H1 (cell line): Measurements from ENCODE around the gene HMCES. TPM values are rescaled to one million over a fixed set of nuclear protein-coding genes. Genes with fewer than 3 reads are reported as not detected.

ENCODE experiments used
- CTCF ChIA-PET: fragments of 300-600 bp; sonication (Branson Sonifier 250); formaldehyde crosslinking; loops from one replicate; lab custom pipeline; 2021; ENCODE audit not compliant: partially characterized antibody; lab: Charles Lee
- POLR2A ChIA-PET: fragments of 300-600 bp; sonication (Branson Sonifier 250); formaldehyde crosslinking; loops from one replicate; lab custom pipeline; 2021; ENCODE audit warnings: inconsistent platforms; ENCODE audit not compliant: partially characterized antibody; lab: Charles Lee
- DNase-seq, 2 experiments: peaks; one replicate each; pipeline versions ENCODE4 v3.0.0 to v3.0.0-alpha.2; 2010 to 2022; ENCODE audit warnings: low spot score in 2 of 2, low read depth in 1 of 2, mixed read lengths in 1 of 2
- FAIRE-seq: peaks from 2 replicates; lab custom pipeline; 2011; peaks lifted over from hg19 to GRCh38; lab: Jason Lieb, UNC
- H2AFZ ChIP-seq: 2 replicates; pipeline ENCODE4 v1.8.1; 2012; ENCODE audit warnings: low read length, inconsistent platforms
- H2AK5ac ChIP-seq: 2 replicates; pipeline ENCODE4 v1.6.1; 2013; ENCODE audit warnings: low read depth, low read length
- H2BK120ac ChIP-seq: replicated peaks from 2 replicates; pipeline ENCODE3; 2013; ENCODE audit warnings: low read depth, low read length, inconsistent platforms
- H2BK12ac ChIP-seq: 2 replicates; pipeline ENCODE4 v1.6.1; 2013; ENCODE audit warnings: low read depth, low read length
- H2BK15ac ChIP-seq: 2 replicates; pipeline ENCODE4 v1.6.1; 2013; ENCODE audit warnings: low read length
- H2BK20ac ChIP-seq: 2 replicates; pipeline ENCODE4 v1.6.1; 2013; ENCODE audit warnings: low read length
- H2BK5ac ChIP-seq: 2 replicates; pipeline ENCODE4 v1.6.1; 2013; ENCODE audit warnings: low read depth, low read length
- H3K14ac ChIP-seq: 2 replicates; pipeline ENCODE4 v1.6.1; 2013; ENCODE audit warnings: inconsistent platforms; ENCODE audit not compliant: insufficient read length
- H3K18ac ChIP-seq: 2 replicates; pipeline ENCODE4 v1.6.1; 2013; ENCODE audit warnings: low read length; ENCODE audit errors: extremely low read depth
- H3K23ac ChIP-seq: 2 replicates; pipeline ENCODE4 v1.6.1; 2013; ENCODE audit warnings: inconsistent platforms; ENCODE audit not compliant: insufficient read length
- H3K23me2 ChIP-seq: 2 replicates; pipeline ENCODE4 v1.6.1; 2013; ENCODE audit warnings: low read depth, low read length
- H3K27ac ChIP-seq: 2 replicates; pipeline ENCODE4 v1.6.1; 2011; ENCODE audit warnings: low read depth, low read length, inconsistent platforms
- H3K27me3 ChIP-seq, 4 experiments: replicated peaks in 1 of 4; 1 replicate in 1 of 4; 2 replicates in 3 of 4; pipeline versions ENCODE4 v1.6.1 to v1.8.1; 2011 to 2013; ENCODE audit warnings: low read length in 3 of 4, mild to moderate bottlenecking in 3 of 4, inconsistent platforms in 2 of 4, mixed read lengths in 2 of 4, moderate library complexity in 1 of 4; ENCODE audit not compliant: control insufficient read depth in 3 of 4, insufficient read depth in 3 of 4; ENCODE audit errors: extremely low read depth in 1 of 4
- H3K36me3 ChIP-seq, 4 experiments: 2 replicates each; pipeline versions ENCODE4 v1.6.1 to v1.8.1; 2011 to 2013; ENCODE audit warnings: mild to moderate bottlenecking in 4 of 4, low read length in 3 of 4, moderate library complexity in 2 of 4, control low read depth in 1 of 4, inconsistent platforms in 1 of 4; ENCODE audit not compliant: insufficient read depth in 4 of 4, control insufficient read depth in 2 of 4
- H3K4ac ChIP-seq: replicated peaks from 2 replicates; pipeline ENCODE3; 2013; ENCODE audit warnings: low read length, low read depth, mixed read lengths, inconsistent platforms; ENCODE audit not compliant: insufficient read length
- H3K4me1 ChIP-seq, 4 experiments: replicated peaks in 1 of 4; 1 replicate in 1 of 4; 2 replicates in 3 of 4; pipeline versions ENCODE4 v1.6.1 to v1.8.1; 2011 to 2013; ENCODE audit warnings: low read length in 3 of 4, inconsistent platforms in 2 of 4, mixed read lengths in 1 of 4; ENCODE audit not compliant: insufficient read depth in 4 of 4, control insufficient read depth in 3 of 4
- H3K4me2 ChIP-seq, 2 experiments: 2 replicates each; pipeline versions ENCODE4 v1.6.1 to v1.8.1; 2011 to 2013; ENCODE audit warnings: low read depth in 2 of 2, low read length in 2 of 2, control low read depth in 1 of 2, inconsistent platforms in 1 of 2, mild to moderate bottlenecking in 1 of 2; ENCODE audit not compliant: insufficient read depth in 1 of 2
- H3K4me3 ChIP-seq, 4 experiments: fragments of 200-600, 300-600 bp in 1 of 4; sonication (generic), shearing (Covaris generic), sonication (Bioruptor Twin) in 1 of 4; 2 replicates each; pipeline versions ENCODE4 v1.5.1 to v1.8.1; 2011 to 2016; ENCODE audit warnings: low read length in 4 of 4, low read depth in 3 of 4, control low read depth in 2 of 4, inconsistent platforms in 2 of 4, mild to moderate bottlenecking in 2 of 4, mixed read lengths in 1 of 4, moderate library complexity in 1 of 4; ENCODE audit not compliant: insufficient read depth in 2 of 4; ENCODE audit errors: extremely low read depth in 1 of 4
- H3K56ac ChIP-seq: replicated peaks from 2 replicates; pipeline ENCODE3; 2013; ENCODE audit warnings: low read depth, mild to moderate bottlenecking, mixed read lengths, low read length, inconsistent platforms; ENCODE audit not compliant: insufficient read length
- H3K79me1 ChIP-seq: 2 replicates; pipeline ENCODE4 v1.6.1; 2013; ENCODE audit warnings: low read depth, low read length, control low read depth
- H3K79me2 ChIP-seq, 2 experiments: 2 replicates each; pipeline versions ENCODE4 v1.6.1 to v1.8.1; 2012 to 2013; ENCODE audit warnings: low read length in 2 of 2, mild to moderate bottlenecking in 2 of 2, inconsistent platforms in 1 of 2; ENCODE audit not compliant: insufficient read depth in 2 of 2, control insufficient read depth in 1 of 2
- H3K9ac ChIP-seq, 4 experiments: replicated peaks in 1 of 4; 1 replicate in 1 of 4; 2 replicates in 3 of 4; pipeline versions ENCODE4 v1.6.1 to v1.8.1; 2011 to 2013; ENCODE audit warnings: low read depth in 3 of 4, low read length in 3 of 4, control low read depth in 2 of 4, mild to moderate bottlenecking in 2 of 4, moderate library complexity in 2 of 4, inconsistent platforms in 1 of 4; ENCODE audit errors: extremely low read depth in 1 of 4
- H3K9me3 ChIP-seq, 2 experiments: 2 replicates each; pipeline versions ENCODE4 v1.6.1 to v1.8.1; 2012 to 2013; ENCODE audit warnings: mild to moderate bottlenecking in 2 of 2, moderate library complexity in 2 of 2, control low read depth in 1 of 2, inconsistent platforms in 1 of 2, low read depth in 1 of 2, low read length in 1 of 2, mixed read lengths in 1 of 2; ENCODE audit not compliant: insufficient read depth in 2 of 2
- H4K20me1 ChIP-seq, 2 experiments: replicated peaks in 1 of 2; 2 replicates each; pipeline versions ENCODE3 to v1.8.1; 2011 to 2013; ENCODE audit warnings: inconsistent platforms in 2 of 2, low read length in 2 of 2, mild to moderate bottlenecking in 1 of 2; ENCODE audit not compliant: insufficient read depth in 2 of 2, control insufficient read depth in 1 of 2
- H4K5ac ChIP-seq: 2 replicates; pipeline ENCODE4 v1.6.1; 2013; ENCODE audit warnings: low read length, low read depth, mixed read lengths, inconsistent platforms; ENCODE audit not compliant: insufficient read length
- H4K8ac ChIP-seq: 2 replicates; pipeline ENCODE4 v1.8.0; 2013; ENCODE audit warnings: mild to moderate bottlenecking, moderate library complexity, low read length, inconsistent platforms; ENCODE audit not compliant: insufficient read depth; ENCODE audit errors: extremely low read depth
- H4K91ac ChIP-seq: replicated peaks from 2 replicates; pipeline ENCODE3; 2013; ENCODE audit warnings: low read length, mixed read lengths, inconsistent platforms; ENCODE audit not compliant: insufficient read length
- CHD1 ChIP-seq: IDR thresholded peaks from 2 replicates; pipeline ENCODE4 v1.6.1; 2012; ENCODE audit warnings: low read depth, low read length, improper control_type of control experiment
- EP300 ChIP-seq, 2 experiments: IDR thresholded peaks; 1 replicate in 1 of 2; 2 replicates in 1 of 2; pipeline ENCODE4 v1.6.1; 2011 to 2012; ENCODE audit warnings: low read depth in 2 of 2, low read length in 2 of 2, mild to moderate bottlenecking in 2 of 2, borderline replicate concordance in 1 of 2, inconsistent platforms in 1 of 2, moderate library complexity in 1 of 2
- KDM4A ChIP-seq: IDR thresholded peaks from one replicate; pipeline ENCODE4 v1.7.1; 2012; ENCODE audit warnings: low read depth, mild to moderate bottlenecking, moderate library complexity, low read length, inconsistent platforms; ENCODE audit not compliant: severe bottlenecking
- POLR2AphosphoS5 ChIP-seq: IDR thresholded peaks from 2 replicates; pipeline ENCODE4 v1.6.1; 2011; ENCODE audit warnings: low read depth, low read length
- RAD21 ChIP-seq, 2 experiments: IDR thresholded peaks in 1 of 2; conservative IDR thresholded peaks in 1 of 2; 2 replicates each; pipeline ENCODE4 v1.6.1; 2011; ENCODE audit warnings: low read depth in 2 of 2, low read length in 2 of 2, improper control_type of control experiment in 1 of 2, inconsistent platforms in 1 of 2, mild to moderate bottlenecking in 1 of 2, moderate library complexity in 1 of 2
- RNF2 ChIP-seq: fragments of 200-900, 300-1000 bp; sonication (generic); IDR thresholded peaks from 2 replicates; pipeline ENCODE4 v1.7.1; 2016; ENCODE audit warnings: borderline replicate concordance, low read depth, mild to moderate bottlenecking, antibody characterized with exemption, low read length; ENCODE audit not compliant: poor library complexity, severe bottlenecking; ENCODE audit errors: missing control alignments
- SUZ12 ChIP-seq: fragments of 200-600 bp; sonication (generic); IDR thresholded peaks from 2 replicates; pipeline ENCODE4 v1.6.1; 2012; ENCODE audit warnings: mild to moderate bottlenecking, inconsistent platforms, low read length, moderate library complexity, mixed read lengths
- WGBS, 2 experiments: shearing (Covaris generic) in 1 of 2; methylation state at CpG; one replicate each; pipeline versions ENCODE4 v1.1.6 to v1.1.7; 2013 to 2015; ENCODE audit warnings: low lambda C conversion rate in 2 of 2, mixed read lengths in 2 of 2, inconsistent platforms in 1 of 2, low coverage in 1 of 2, missing lambda C conversion rate in 1 of 2; ENCODE audit not compliant: insufficient replicate concordance in 2 of 2, insufficient coverage in 1 of 2, insufficient read length in 1 of 2; ENCODE audit errors: extremely low coverage in 1 of 2, missing lambda C conversion rate in 1 of 2; 5-methylcytosine and 5-hydroxymethylcytosine counted together
- polyA plus RNA-seq, 7 experiments: library from polyadenylated mRNA; depleted of rRNA in 3 of 7; stranded (reverse) in 5 of 7; unstranded in 2 of 7; fragments of >200 nt in 5 of 7; fragments of 200-250 nt in 2 of 7; gene quantifications; 1 replicate in 5 of 7; 2 replicates in 1 of 7; 4 replicates in 1 of 7; pipeline versions ENCODE4 v1.2.1 to v1.2.3, GENCODE V29; 2011 to 2013; ENCODE audit warnings: missing spikeins in 2 of 7, mixed read lengths in 2 of 7
- total RNA-seq: library from RNA; stranded (reverse); fragmentation: NEBNext Ultra II Directional; extraction: Animal tissue kit (Norgen Biotek cat#: 25700); gene quantifications from 2 replicates; pipeline ENCODE4 v1.2.1, GENCODE V29; 2021
- TF ChIP-seq, protein P1 (sequence below): IDR thresholded peaks from 2 replicates; pipeline ENCODE4 v1.6.1; 2011; ENCODE audit warnings: low read depth, mild to moderate bottlenecking, low read length; ENCODE audit not compliant: insufficient read depth

Gene HMCES
- total and polyA plus RNA-seq, 2 of the 8 experiments (the other 6 are each of a cell fraction or from before 2014, with no cell fraction given) = 27.6 to 49.5 TPM

DNA sequence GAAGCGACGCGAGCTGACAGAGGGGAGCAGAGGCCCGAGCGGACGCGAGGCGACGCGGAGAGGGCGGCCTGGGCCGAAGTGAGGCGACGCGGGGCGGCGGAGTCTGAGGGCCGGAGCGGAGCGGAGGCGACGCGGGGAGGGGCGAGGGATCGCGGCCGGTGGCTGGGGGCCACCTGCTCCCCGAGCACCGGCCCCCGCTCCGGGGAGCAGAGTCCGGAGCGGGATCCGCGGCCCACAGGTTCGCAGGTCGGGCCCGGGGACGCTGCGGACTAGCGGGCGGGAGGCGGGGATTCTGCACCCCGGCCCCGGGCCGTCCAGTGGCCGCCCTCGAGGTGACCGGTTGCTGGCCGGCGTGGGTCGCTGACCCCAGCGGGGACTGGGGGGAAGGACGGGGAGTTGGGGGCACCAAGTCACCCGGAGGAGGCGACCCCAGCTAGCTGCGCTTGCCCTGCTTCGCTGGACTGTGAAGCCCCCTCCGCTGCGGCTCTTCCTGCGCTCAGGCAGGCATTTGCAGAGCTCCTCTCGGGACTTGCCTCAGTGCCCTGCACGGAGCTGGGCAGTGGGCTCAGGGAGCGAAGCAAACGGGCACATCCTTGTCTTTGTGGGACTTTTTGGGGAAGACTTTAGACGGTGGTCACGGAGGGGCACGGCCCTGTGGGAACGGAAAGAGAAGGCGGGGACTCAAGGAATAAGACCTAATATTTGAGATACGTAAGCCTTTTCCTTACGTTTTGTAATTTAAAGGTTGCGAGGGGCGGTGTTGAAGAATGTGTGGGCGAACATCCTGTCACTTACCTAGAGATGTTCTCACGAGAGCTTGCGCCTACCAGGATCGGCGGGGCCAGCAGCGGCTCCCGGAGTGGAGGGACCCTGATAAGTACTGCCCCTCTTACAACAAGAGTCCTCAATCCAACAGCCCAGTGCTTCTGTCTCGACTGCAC lies 566 bp downstream of the HMCES start:
- peak overlapping the region; percentile 87 to 99 for H3K4me2 ChIP-seq
- no peaks in the 10 kb centered on the region for H3K9me3 ChIP-seq
- no peak overlapping the region for H4K91ac ChIP-seq
- H3K4me1 ChIP-seq = peaks cover 0 to 13% (median 6%) of the 10 kb centered on the region in 4 experiments; a peak in 6 of 7 replicates
- CTCF ChIA-PET = interaction anchor here (0.6 to 3.0 kb wide), 10 partner anchors 9 to 371 kb away, joined by 3 to 13 read pairs (median 4); partner anchors contain the start of gene COPG1
- H2AK5ac ChIP-seq = no peak overlapping the region
- no peak overlapping the region for H3K23ac ChIP-seq
- no peak overlapping the region for H2BK20ac ChIP-seq
- H3K4ac ChIP-seq = no peak overlapping the region
- H3K36me3 ChIP-seq = peaks cover 7 to 30% (median 18%) of the 10 kb centered on the region in 4 experiments; a peak in 7 of 8 replicates
- no peak overlapping the region for H2BK12ac ChIP-seq
- H3K14ac ChIP-seq = no peak overlapping the region
- no peak overlapping the region for H4K5ac ChIP-seq
- DNase-seq (peak; percentile 34 to 72), FAIRE-seq (no peak)
- peak overlapping the region; percentile 49; the same call in 1 of the 2 replicates for H2BK5ac ChIP-seq
- H3K27me3 ChIP-seq = no peaks in the 10 kb centered on the region
- H3K23me2 ChIP-seq = peaks cover 7% of the 10 kb centered on the region; the same call in 1 of the 2 replicates
- H3K27ac ChIP-seq = no peak overlapping the region
- H2BK120ac ChIP-seq = no peak overlapping the region
- no peaks in the 10 kb centered on the region for H4K20me1 ChIP-seq
- 5% methylated on average over 34 of the region's 82 CpGs; no CpG with 5 or more reads in 1 of the 2 experiments for WGBS, 2 experiments
- peak overlapping the region; percentile 51; the same call in 1 of the 2 replicates for H3K18ac ChIP-seq
- H4K8ac ChIP-seq = peak overlapping the region; percentile 28; the same call in 1 of the 2 replicates
- peak overlapping the region; percentile 69 to 93 (median 81) for H3K9ac ChIP-seq
- H3K79me2 ChIP-seq = peaks cover 0 to 7% of the 10 kb centered on the region in 2 experiments; a peak in 2 of 4 replicates
- no peak overlapping the region; the same call in 1 of the 2 replicates for H2BK15ac ChIP-seq
- POLR2A ChIA-PET = interaction anchor here (0.6 to 5.4 kb wide), 18 partner anchors 9 to 173 kb away, joined by 3 to 92 read pairs (median 4); partner anchors contain the start of gene RAB43
- H2AFZ ChIP-seq = peak overlapping the region; percentile 72; the same call in 1 of the 2 replicates
- no peaks in the 10 kb centered on the region for H3K79me1 ChIP-seq
- H3K4me3 ChIP-seq = peak overlapping the region; percentile 92 to 96 (median 94)
- peak overlapping the region; percentile 32 for H3K56ac ChIP-seq
- peak; percentile 80 for TF ChIP-seq KDM4A
- no peak for TF ChIP-seq EP300 (IDR thresholded peaks at IDR 0.05; ENCODE audit: borderline replicate concordance in 1 of 2, low read depth in 2 of 2, low read length in 2 of 2)
- no peak for TF ChIP-seq SUZ12
- no peak for TF ChIP-seq CHD1
- TF ChIP-seq, protein P1, sequence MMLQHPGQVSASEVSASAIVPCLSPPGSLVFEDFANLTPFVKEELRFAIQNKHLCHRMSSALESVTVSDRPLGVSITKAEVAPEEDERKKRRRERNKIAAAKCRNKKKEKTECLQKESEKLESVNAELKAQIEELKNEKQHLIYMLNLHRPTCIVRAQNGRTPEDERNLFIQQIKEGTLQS = no peak
- peak; percentile 26; the same call in 1 of the 2 replicates for TF ChIP-seq POLR2AphosphoS5
- TF ChIP-seq RNF2 = no peak
- no peak for TF ChIP-seq RAD21 (IDR thresholded peaks at IDR 0.05 in 1 of 2, conservative IDR thresholded peaks at IDR 0.05 in 1 of 2; ENCODE audit: low read depth in 2 of 2, low read length in 2 of 2)
